HL-60 (cell line): Measurements from ENCODE around the gene MAP3K19.

ENCODE experiments used
- DNase-seq, 2 experiments: peaks; one replicate each; pipeline ENCODE4 v3.0.0-alpha.2; 2010 to 2020; ENCODE audit warnings: low read depth in 1 of 2, low spot score in 1 of 2
- H3K27ac ChIP-seq: fragments of 250-450 bp; sonication (Bioruptor Pico); replicated peaks from 2 replicates; pipeline ENCODE4 v1.5.1; 2020; ENCODE audit warnings: mild to moderate bottlenecking, moderate library complexity
- H3K27me3 ChIP-seq: fragments of 250-450 bp; sonication (Bioruptor Pico); 2 replicates; pipeline ENCODE4 v1.5.1; 2021; ENCODE audit warnings: mild to moderate bottlenecking, moderate library complexity; ENCODE audit not compliant: insufficient read depth, poor library complexity, severe bottlenecking
- H3K4me3 ChIP-seq: replicated peaks from 2 replicates; pipeline ENCODE4 v1.5.1; 2011; ENCODE audit warnings: mild to moderate bottlenecking, control low read depth, low read length; ENCODE audit not compliant: insufficient read depth
- GABPA ChIP-seq: IDR thresholded peaks from 2 replicates; pipeline ENCODE4 v1.6.1; 2012; ENCODE audit warnings: low read depth
- POLR2AphosphoS5 ChIP-seq: IDR thresholded peaks from 2 replicates; pipeline ENCODE4 v1.6.1; 2012; ENCODE audit warnings: low read depth
- SPI1 ChIP-seq: IDR thresholded peaks from 2 replicates; pipeline ENCODE4 v1.6.1; 2012; ENCODE audit warnings: low read depth, mild to moderate bottlenecking, borderline replicate concordance
- TF ChIP-seq, protein P1 (sequence below): IDR thresholded peaks from 2 replicates; pipeline ENCODE4 v1.6.1; 2012; ENCODE audit warnings: low read depth; ENCODE audit not compliant: insufficient replicate concordance
- TF ChIP-seq, protein P2 (sequence below): IDR thresholded peaks from one replicate; pipeline ENCODE4 v1.5.1; 2011; ENCODE audit warnings: low read length, control low read depth, inconsistent platforms; ENCODE audit not compliant: insufficient read depth

Gene MAP3K19

DNA sequence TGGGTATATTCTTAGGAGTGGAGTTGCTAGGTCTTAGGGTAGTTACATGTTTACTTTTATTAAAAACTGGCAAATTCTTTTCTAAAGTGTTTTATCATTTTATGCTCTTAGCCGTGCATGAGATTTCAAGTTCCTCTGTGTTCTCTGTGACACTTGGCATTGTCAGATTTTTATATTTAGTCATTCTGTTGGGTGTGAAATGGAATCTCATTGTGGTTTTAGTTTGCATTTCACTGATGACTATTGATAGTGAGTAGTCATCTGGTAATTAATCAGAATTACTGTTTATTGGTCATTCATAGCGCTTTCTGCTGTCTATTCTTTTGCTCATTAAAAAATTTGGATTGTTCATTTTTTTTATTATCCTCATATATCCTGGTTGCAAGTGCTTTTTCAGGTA is 39.0 kb upstream of the MAP3K19 start:
- no peak overlapping the region for H3K27ac ChIP-seq
- no peaks in the 10 kb centered on the region for H3K27me3 ChIP-seq
- TF ChIP-seq, protein P1, sequence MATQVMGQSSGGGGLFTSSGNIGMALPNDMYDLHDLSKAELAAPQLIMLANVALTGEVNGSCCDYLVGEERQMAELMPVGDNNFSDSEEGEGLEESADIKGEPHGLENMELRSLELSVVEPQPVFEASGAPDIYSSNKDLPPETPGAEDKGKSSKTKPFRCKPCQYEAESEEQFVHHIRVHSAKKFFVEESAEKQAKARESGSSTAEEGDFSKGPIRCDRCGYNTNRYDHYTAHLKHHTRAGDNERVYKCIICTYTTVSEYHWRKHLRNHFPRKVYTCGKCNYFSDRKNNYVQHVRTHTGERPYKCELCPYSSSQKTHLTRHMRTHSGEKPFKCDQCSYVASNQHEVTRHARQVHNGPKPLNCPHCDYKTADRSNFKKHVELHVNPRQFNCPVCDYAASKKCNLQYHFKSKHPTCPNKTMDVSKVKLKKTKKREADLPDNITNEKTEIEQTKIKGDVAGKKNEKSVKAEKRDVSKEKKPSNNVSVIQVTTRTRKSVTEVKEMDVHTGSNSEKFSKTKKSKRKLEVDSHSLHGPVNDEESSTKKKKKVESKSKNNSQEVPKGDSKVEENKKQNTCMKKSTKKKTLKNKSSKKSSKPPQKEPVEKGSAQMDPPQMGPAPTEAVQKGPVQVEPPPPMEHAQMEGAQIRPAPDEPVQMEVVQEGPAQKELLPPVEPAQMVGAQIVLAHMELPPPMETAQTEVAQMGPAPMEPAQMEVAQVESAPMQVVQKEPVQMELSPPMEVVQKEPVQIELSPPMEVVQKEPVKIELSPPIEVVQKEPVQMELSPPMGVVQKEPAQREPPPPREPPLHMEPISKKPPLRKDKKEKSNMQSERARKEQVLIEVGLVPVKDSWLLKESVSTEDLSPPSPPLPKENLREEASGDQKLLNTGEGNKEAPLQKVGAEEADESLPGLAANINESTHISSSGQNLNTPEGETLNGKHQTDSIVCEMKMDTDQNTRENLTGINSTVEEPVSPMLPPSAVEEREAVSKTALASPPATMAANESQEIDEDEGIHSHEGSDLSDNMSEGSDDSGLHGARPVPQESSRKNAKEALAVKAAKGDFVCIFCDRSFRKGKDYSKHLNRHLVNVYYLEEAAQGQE, result no peak
- TF ChIP-seq SPI1 (no peak), POLR2AphosphoS5 (no peak), GABPA (no peak)
- TF ChIP-seq, protein P2, sequence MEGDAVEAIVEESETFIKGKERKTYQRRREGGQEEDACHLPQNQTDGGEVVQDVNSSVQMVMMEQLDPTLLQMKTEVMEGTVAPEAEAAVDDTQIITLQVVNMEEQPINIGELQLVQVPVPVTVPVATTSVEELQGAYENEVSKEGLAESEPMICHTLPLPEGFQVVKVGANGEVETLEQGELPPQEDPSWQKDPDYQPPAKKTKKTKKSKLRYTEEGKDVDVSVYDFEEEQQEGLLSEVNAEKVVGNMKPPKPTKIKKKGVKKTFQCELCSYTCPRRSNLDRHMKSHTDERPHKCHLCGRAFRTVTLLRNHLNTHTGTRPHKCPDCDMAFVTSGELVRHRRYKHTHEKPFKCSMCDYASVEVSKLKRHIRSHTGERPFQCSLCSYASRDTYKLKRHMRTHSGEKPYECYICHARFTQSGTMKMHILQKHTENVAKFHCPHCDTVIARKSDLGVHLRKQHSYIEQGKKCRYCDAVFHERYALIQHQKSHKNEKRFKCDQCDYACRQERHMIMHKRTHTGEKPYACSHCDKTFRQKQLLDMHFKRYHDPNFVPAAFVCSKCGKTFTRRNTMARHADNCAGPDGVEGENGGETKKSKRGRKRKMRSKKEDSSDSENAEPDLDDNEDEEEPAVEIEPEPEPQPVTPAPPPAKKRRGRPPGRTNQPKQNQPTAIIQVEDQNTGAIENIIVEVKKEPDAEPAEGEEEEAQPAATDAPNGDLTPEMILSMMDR, result no peak
- H3K4me3 ChIP-seq, result no peak overlapping the region
- DNase-seq, result no peak

- DNase-seq, result no peak
- Histone ChIP-seq H3K27ac (no peak overlapping the region), H3K4me3 (no peak overlapping the region), H3K27me3 (no peaks in the 10 kb centered on the region)
- TF ChIP-seq, protein P1, result no peak
- TF ChIP-seq SPI1, result no peak
- no peak for TF ChIP-seq GABPA
- TF ChIP-seq, protein P2, result no peak
- no peak for TF ChIP-seq POLR2AphosphoS5
Measured at GRCh38 chr2:135078417-135078816, 31.2 kb upstream of the MAP3K19 start.

- TF ChIP-seq, protein P2, result no peak
- no peak for TF ChIP-seq GABPA
- TF ChIP-seq, protein P1, result no peak
- no peak for TF ChIP-seq POLR2AphosphoS5
- no peak for TF ChIP-seq SPI1
- no peaks in the 10 kb centered on the region for H3K27me3 ChIP-seq
- H3K4me3 ChIP-seq, result no peak overlapping the region
- no peak overlapping the region for H3K27ac ChIP-seq
- no peak for DNase-seq
Measured at GRCh38 chr2:135076556-135076955, 29.3 kb upstream of the MAP3K19 start.
